GM18526 (cell line): ENCODE measurements around the gene MSI2.

Experiments used
- POLR2A ChIP-seq: IDR thresholded peaks from 3 replicates; pipeline ENCODE4 v1.6.1; 2011; ENCODE audit not compliant: insufficient read length; ENCODE audit errors: extremely low read depth

MSI2 gene

GRCh38 chr17:57406131-57406980 is 150.0 kb downstream of the MSI2 start:
- no peak for TF ChIP-seq POLR2A

GRCh38 chr17:57406981-57407286 is 150.6 kb downstream of the MSI2 start:
- TF ChIP-seq POLR2A, result no peak

GRCh38 chr17:57407287-57408070 is 151.2 kb downstream of the MSI2 start:
- no peak for TF ChIP-seq POLR2A

GRCh38 chr17:57408071-57408811 is 151.9 kb downstream of the MSI2 start:
- no peak for TF ChIP-seq POLR2A

GRCh38 chr17:57410169-57410568 is 153.8 kb downstream of the MSI2 start:
- TF ChIP-seq POLR2A, result no peak

GRCh38 chr17:57412520-57413096 is 156.3 kb downstream of the MSI2 start:
- TF ChIP-seq POLR2A, result no peak

GRCh38 chr17:57413848-57414651 is 157.7 kb downstream of the MSI2 start:
- no peak for TF ChIP-seq POLR2A

- no peak for TF ChIP-seq POLR2A
Measured at GRCh38 chr17:57415751-57416207, 159.5 kb downstream of the MSI2 start.

GRCh38 chr17:57416369-57416768 is 160.0 kb downstream of the MSI2 start:
- TF ChIP-seq POLR2A, result no peak

GRCh38 chr17:57417956-57418355 is 161.6 kb downstream of the MSI2 start:
- TF ChIP-seq POLR2A, result no peak

- TF ChIP-seq POLR2A, result no peak
Measured at GRCh38 chr17:57418463-57419246, 162.3 kb downstream of the MSI2 start.

- TF ChIP-seq POLR2A, result no peak
Measured at GRCh38 chr17:57419940-57420550, 163.7 kb downstream of the MSI2 start.

GRCh38 chr17:57420734-57421717 is 164.7 kb downstream of the MSI2 start:
- no peak for TF ChIP-seq POLR2A
